Jurkat, Clone E6-1 (cell line): ENCODE results near the gene KCND2.
"Not testable (repeated sequence)": the region's sequence is repeated elsewhere in the genome, so short reads cannot be mapped to it uniquely, and the experiment has no call there.

ENCODE experiments used
- DNase-seq: peaks from one replicate; pipeline ENCODE4 v3.0.0-alpha.2; 2011; ENCODE audit warnings: low read depth, low spot score
- H3K4me3 ChIP-seq: 2 replicates; pipeline ENCODE4 v1.5.1; 2011; ENCODE audit warnings: mild to moderate bottlenecking, low read length, control low read depth, moderate library complexity

The KCND2 gene

GRCh38 chr7:120547605-120548004, 274.6 kb downstream of the KCND2 start:
- H3K4me3 ChIP-seq, result no peak overlapping the region
- DNase-seq, result no peak

GRCh38 chr7:120550494-120551048, 277.6 kb downstream of the KCND2 start:
- DNase-seq, result no peak

GRCh38 chr7:120553491-120553890, 280.5 kb downstream of the KCND2 start:
- H3K4me3 ChIP-seq, result no peak overlapping the region
- DNase-seq, result no peak

More at GRCh38 chr7:120550494-120551048, 277.6 kb downstream of the KCND2 start:
- no peak overlapping the region for H3K4me3 ChIP-seq

GRCh38 chr7:120554960-120555571, 282.1 kb downstream of the KCND2 start:
- H3K4me3 ChIP-seq, result no peak overlapping the region
- DNase-seq, result peak; percentile 25

GRCh38 chr7:120564145-120564544, 291.2 kb downstream of the KCND2 start:
- H3K4me3 ChIP-seq, result no peak overlapping the region
- DNase-seq, result no peak

- no peak for DNase-seq
- H3K4me3 ChIP-seq, result no peak overlapping the region
Measured at GRCh38 chr7:120567204-120567603, 294.2 kb downstream of the KCND2 start.

GRCh38 chr7:120578657-120579056, 305.7 kb downstream of the KCND2 start:
- H3K4me3 ChIP-seq, DNase-seq: not testable (repeated sequence)

GRCh38 chr7:120582916-120583315, 309.9 kb downstream of the KCND2 start:
- DNase-seq, result no peak
- H3K4me3 ChIP-seq, result no peak overlapping the region

GRCh38 chr7:120583899-120584586, 311.1 kb downstream of the KCND2 start:
- DNase-seq, result no peak
- H3K4me3 ChIP-seq, result no peak overlapping the region

- no peak overlapping the region for H3K4me3 ChIP-seq
Measured at GRCh38 chr7:120586571-120586970, 313.6 kb downstream of the KCND2 start.

GRCh38 chr7:120587243-120587642, 314.3 kb downstream of the KCND2 start:
- no peak overlapping the region for H3K4me3 ChIP-seq
- DNase-seq, result no peak

More at GRCh38 chr7:120586571-120586970, 313.6 kb downstream of the KCND2 start:
- DNase-seq, result no peak

GRCh38 chr7:120588416-120588815, 315.4 kb downstream of the KCND2 start:
- no peak overlapping the region for H3K4me3 ChIP-seq
- no peak for DNase-seq

- no peak for DNase-seq
- no peak overlapping the region for H3K4me3 ChIP-seq
Measured at GRCh38 chr7:120588862-120589261, 315.9 kb downstream of the KCND2 start.

GRCh38 chr7:120600607-120601006, 327.6 kb downstream of the KCND2 start:
- no peak for DNase-seq

GRCh38 chr7:120603366-120603765, 330.4 kb downstream of the KCND2 start:
- no peak for DNase-seq
- H3K4me3 ChIP-seq, result no peak overlapping the region

More at GRCh38 chr7:120600607-120601006, 327.6 kb downstream of the KCND2 start:
- no peak overlapping the region for H3K4me3 ChIP-seq

GRCh38 chr7:120609136-120609753, 336.3 kb downstream of the KCND2 start:
- DNase-seq, result no peak
- no peak overlapping the region for H3K4me3 ChIP-seq

GRCh38 chr7:120611975-120612374, 339.0 kb downstream of the KCND2 start:
- no peak overlapping the region for H3K4me3 ChIP-seq
- no peak for DNase-seq

- H3K4me3 ChIP-seq, result no peak overlapping the region
- DNase-seq, result no peak
Measured at GRCh38 chr7:120615703-120616102, 342.7 kb downstream of the KCND2 start.

GRCh38 chr7:120617275-120617674, 344.3 kb downstream of the KCND2 start:
- H3K4me3 ChIP-seq, result no peak overlapping the region
- no peak for DNase-seq

GRCh38 chr7:120628251-120628650, 355.3 kb downstream of the KCND2 start:
- DNase-seq, result no peak
- H3K4me3 ChIP-seq, result no peak overlapping the region
